K562 (cell line): ENCODE results near the gene DOK7. TPM values are rescaled to one million over a fixed set of nuclear protein-coding genes. Genes with fewer than 3 reads are reported as not detected.

Experiments
- ATAC-seq: fragments of 200-7000 bp; cut with Tn5 transposase; 3 replicates; pipeline ENCODE4 v1.9.1; 2020; ENCODE audit warnings: moderate library complexity
- BruUV-seq: library from RNA; stranded (reverse); fragments of 400-500 nt; replicated peaks from 2 replicates; lab custom pipeline; 2021; lab: Mats Ljungman, UMichigan
- CTCF ChIA-PET: fragments of 300-600 bp; formaldehyde crosslinking; extraction: SDS; loops from one replicate; lab custom pipeline; 2021; ENCODE audit warnings: low intra/inter-chr PET ratio; lab: Yijun Ruan, JAX
- POLR2A ChIA-PET: fragments of 300-600, 350-650 bp; sonication (Branson Sonifier 250); formaldehyde crosslinking; extraction: SDS; loops from one replicate; lab custom pipeline; 2021; ENCODE audit warnings: antibody characterized with exemption, inconsistent platforms; lab: Yijun Ruan, JAX
- DNase-seq, 4 experiments: peaks; one replicate each; pipeline versions ENCODE4 v3.0.0 to v3.0.0-alpha.2; 2011 to 2018; ENCODE audit warnings: low spot score in 3 of 4, mixed read lengths in 3 of 4; ENCODE audit errors: extremely low read depth in 1 of 4
- FAIRE-seq: peaks from 2 replicates; lab custom pipeline; 2011; peaks lifted over from hg19 to GRCh38; lab: Jason Lieb, UNC
- H2AFZ ChIP-seq: 2 replicates; pipeline ENCODE4 v1.6.0; 2011; ENCODE audit warnings: low read depth, low read length, control low read depth, inconsistent platforms
- H3K27ac ChIP-seq: fragments of 200-600 bp; 3 replicates; pipeline ENCODE4 v1.8.0; 2011; ENCODE audit warnings: low read depth, mild to moderate bottlenecking, control low read depth, inconsistent platforms, low read length, moderate library complexity, mixed read lengths; ENCODE audit errors: extremely low read depth
- H3K27me3 ChIP-seq, 2 experiments: fragments of 300-600 bp in 1 of 2; 2 replicates in 1 of 2; 3 replicates in 1 of 2; pipeline versions ENCODE4 v1.6.0 to v1.8.0; 2011; ENCODE audit warnings: inconsistent platforms in 2 of 2, low read length in 2 of 2, mild to moderate bottlenecking in 1 of 2, mixed read lengths in 1 of 2, moderate library complexity in 1 of 2; ENCODE audit not compliant: control insufficient read depth in 2 of 2, insufficient read depth in 2 of 2
- H3K36me3 ChIP-seq: fragments of 300-600 bp; 3 replicates; pipeline ENCODE4 v1.8.0; 2011; ENCODE audit warnings: mild to moderate bottlenecking, low read length, inconsistent platforms; ENCODE audit not compliant: control insufficient read depth, insufficient read depth
- H3K4me1 ChIP-seq, 2 experiments: fragments of 200-600 bp in 1 of 2; replicated peaks in 1 of 2; 2 replicates in 1 of 2; 3 replicates in 1 of 2; pipeline versions ENCODE4 v1.5.1 to v1.8.0; 2011; ENCODE audit warnings: inconsistent platforms in 2 of 2, low read length in 2 of 2, mild to moderate bottlenecking in 1 of 2, mixed read lengths in 1 of 2, moderate library complexity in 1 of 2; ENCODE audit not compliant: control insufficient read depth in 2 of 2, insufficient read depth in 2 of 2
- H3K4me2 ChIP-seq: 2 replicates; pipeline ENCODE4 v1.6.1; 2011; ENCODE audit warnings: low read length, control low read depth, inconsistent platforms, mixed read lengths; ENCODE audit not compliant: insufficient read depth
- H3K4me3 ChIP-seq: fragments of 200-600 bp; sonication (generic), shearing (Covaris generic); 2 replicates; pipeline ENCODE4 v1.5.1; 2016; ENCODE audit warnings: control low read depth, inconsistent platforms
- H3K79me2 ChIP-seq: fragments of 200-600 bp; 3 replicates; pipeline ENCODE4 v1.8.0; 2011; ENCODE audit warnings: low read length, inconsistent platforms; ENCODE audit not compliant: control insufficient read depth, insufficient read depth
- H3K9ac ChIP-seq, 2 experiments: 2 replicates each; pipeline versions ENCODE4 v1.6.0 to v1.6.1; 2011; ENCODE audit warnings: low read depth in 2 of 2, low read length in 2 of 2, control low read depth in 1 of 2, inconsistent platforms in 1 of 2, mild to moderate bottlenecking in 1 of 2, mixed read lengths in 1 of 2; ENCODE audit not compliant: insufficient read depth in 1 of 2
- H3K9me1 ChIP-seq: one replicate; pipeline ENCODE4 v1.6.0; 2011; ENCODE audit warnings: inconsistent platforms, mild to moderate bottlenecking, low read length, moderate library complexity; ENCODE audit not compliant: control insufficient read depth, insufficient read depth
- H3K9me3 ChIP-seq: replicated peaks from 2 replicates; pipeline ENCODE4 v1.5.1; 2011; ENCODE audit warnings: low read depth, low read length, inconsistent platforms; ENCODE audit not compliant: control insufficient read depth, insufficient read depth
- H4K20me1 ChIP-seq: replicated peaks from 2 replicates; pipeline ENCODE4 v1.6.1; 2011; ENCODE audit warnings: low read length, inconsistent platforms, mixed read lengths; ENCODE audit not compliant: control insufficient read depth, insufficient read depth
- HNRNPUL1 ChIP-seq: fragments of 200-400 bp; formaldehyde crosslinking; IDR thresholded peaks from 2 replicates; pipeline ENCODE4 v1.6.1; 2017; ENCODE audit warnings: low read length
- RBM25 ChIP-seq: fragments of 200-400 bp; formaldehyde crosslinking; IDR thresholded peaks from 2 replicates; pipeline ENCODE4 v1.6.1; 2018; ENCODE audit warnings: low read length, low read depth, moderate library complexity; ENCODE audit not compliant: severe bottlenecking
- ZNF354B ChIP-seq: fragments of 250-450 bp; sonication (Bioruptor Pico); IDR thresholded peaks from 2 replicates; pipeline ENCODE4 v1.4.0; 2020
- WGBS: fragments of 100-300 bp; shearing (Covaris generic); methylation state at CpG from one replicate; pipeline ENCODE4 v1.1.6; 2016; ENCODE audit warnings: low coverage, mixed read lengths; ENCODE audit not compliant: insufficient coverage; ENCODE audit errors: missing lambda C conversion rate; 5-methylcytosine and 5-hydroxymethylcytosine counted together
- in situ Hi-C: fragments of 300-500 bp; cut with MboI; formaldehyde crosslinking; loops from 4 replicates; pipeline ENCODE4 v1.15.0; 2018; ENCODE audit warnings: inconsistent platforms, mixed read lengths
- intact Hi-C: fragments of 100-400 bp; cut with micrococcal nuclease; formaldehyde crosslinking; loops from 2 replicates; pipeline ENCODE4 v1.14.2; 2022
- polyA plus RNA-seq, 8 experiments: library from polyadenylated mRNA; depleted of rRNA in 4 of 8; stranded (reverse) in 5 of 8; unstranded in 3 of 8; fragments of >200 nt; fragmentation: Nextera tagmentation in 2 of 8; fragmentation: Illumina TruSeq in 1 of 8; extraction: Ambion mirVana in 2 of 8; extraction: Trizol in 1 of 8; gene quantifications; 2 replicates each; pipeline versions ENCODE4 v1.2.1 to v1.2.3, GENCODE V29; 2011 to 2014; ENCODE audit warnings: inconsistent platforms in 1 of 8, missing spikeins in 1 of 8
- total RNA-seq, 7 experiments: library from RNA; depleted of rRNA in 6 of 7; stranded (reverse); fragments of >200 nt in 6 of 7; fragmentation: Illumina TruSeq in 2 of 7; extraction: Trizol in 2 of 7; gene quantifications; 2 replicates each; pipeline versions ENCODE4 v1.2.1 to v1.2.3, GENCODE V29; 2011 to 2021; ENCODE audit warnings: low replicate concordance in 1 of 7
- TF ChIP-seq, protein P1 (sequence below): fragments of 250-450 bp; sonication (Bioruptor Pico); IDR thresholded peaks from 2 replicates; pipeline ENCODE4 v1.5.0; 2020; ENCODE audit warnings: mild to moderate bottlenecking, borderline replicate concordance

The DOK7 gene
- total and polyA plus RNA-seq, 9 of the 15 experiments (the other 6 are each of a cell fraction or from before 2014, with no cell fraction given), result not detected

DNA sequence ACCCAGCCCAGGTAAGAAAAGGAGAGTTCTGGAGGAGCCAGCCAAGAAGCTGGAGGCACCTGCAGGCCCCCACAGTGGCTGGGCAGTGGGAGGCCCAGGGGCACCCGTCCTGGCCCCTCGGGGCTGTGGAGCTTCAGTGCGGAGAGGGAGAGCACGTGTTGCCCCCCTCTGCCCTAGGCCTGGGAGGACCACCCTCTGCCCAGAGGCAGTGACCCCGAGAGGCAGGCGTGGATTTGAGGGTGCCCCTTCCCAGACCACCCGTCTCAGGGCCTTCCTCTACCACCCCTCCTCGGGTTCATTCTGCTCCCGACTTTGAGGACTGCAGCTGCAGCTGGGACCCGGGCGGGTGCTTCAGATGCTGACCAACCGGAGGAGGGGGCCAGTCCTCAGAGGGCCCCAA is 33.5 kb upstream of the DOK7 start:
- 43% methylated on average over 12 of the region's 12 CpGs for WGBS
- Histone ChIP-seq H3K4me2 (no peak overlapping the region), H4K20me1 (peaks cover 16% of the 10 kb centered on the region), H3K9me3 (no peaks in the 10 kb centered on the region), H3K36me3 (no peaks in the 10 kb centered on the region), H3K27me3 (peaks cover 0 to 23% of the 10 kb centered on the region in 2 experiments; a peak in 2 of 5 replicates), H3K27ac (no peak overlapping the region), H2AFZ (no peak overlapping the region), H3K79me2 (no peaks in the 10 kb centered on the region), H3K9ac (no peak overlapping the region; a peak in 1 of 4 replicates), H3K4me1 (peaks cover 0 to 34% of the 10 kb centered on the region in 2 experiments; a peak in 2 of 5 replicates), H3K9me1 (no peaks in the 10 kb centered on the region), H3K4me3 (no peak overlapping the region)
- in situ Hi-C loops (no loop called here), intact Hi-C loops (no loop called here)
- BruUV-seq, result no TSS peak
- DNase-seq (no peak), ATAC-seq (no peak), FAIRE-seq (no peak)
- TF ChIP-seq HNRNPUL1 (no peak), RBM25 (no peak), ZNF354B (CRISPR knock-in tag) (no peak)
- TF ChIP-seq, protein P1, sequence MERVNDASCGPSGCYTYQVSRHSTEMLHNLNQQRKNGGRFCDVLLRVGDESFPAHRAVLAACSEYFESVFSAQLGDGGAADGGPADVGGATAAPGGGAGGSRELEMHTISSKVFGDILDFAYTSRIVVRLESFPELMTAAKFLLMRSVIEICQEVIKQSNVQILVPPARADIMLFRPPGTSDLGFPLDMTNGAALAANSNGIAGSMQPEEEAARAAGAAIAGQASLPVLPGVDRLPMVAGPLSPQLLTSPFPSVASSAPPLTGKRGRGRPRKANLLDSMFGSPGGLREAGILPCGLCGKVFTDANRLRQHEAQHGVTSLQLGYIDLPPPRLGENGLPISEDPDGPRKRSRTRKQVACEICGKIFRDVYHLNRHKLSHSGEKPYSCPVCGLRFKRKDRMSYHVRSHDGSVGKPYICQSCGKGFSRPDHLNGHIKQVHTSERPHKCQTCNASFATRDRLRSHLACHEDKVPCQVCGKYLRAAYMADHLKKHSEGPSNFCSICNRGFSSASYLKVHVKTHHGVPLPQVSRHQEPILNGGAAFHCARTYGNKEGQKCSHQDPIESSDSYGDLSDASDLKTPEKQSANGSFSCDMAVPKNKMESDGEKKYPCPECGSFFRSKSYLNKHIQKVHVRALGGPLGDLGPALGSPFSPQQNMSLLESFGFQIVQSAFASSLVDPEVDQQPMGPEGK (CRISPR knock-in tag), result no peak
- CTCF ChIA-PET, result no interaction called here
- POLR2A ChIA-PET, result interaction anchor here (0.6 to 0.7 kb wide), 2 partner anchors 12 to 20 kb away, joined by 3 read pairs; no protein-coding TSS in a partner anchor
